Measurements from ENCODE around the gene RPS18. TPM values are rescaled to one million over a fixed set of nuclear protein-coding genes. Genes with fewer than 3 reads are reported as not detected.

RPS18 gene
- total and polyA plus RNA-seq, 2 of the 4 experiments (the other 2 are of a cell fraction) = 6,577 to 8,417 TPM

- Histone ChIP-seq H3K4ac (ENCODE audit: low read depth, low read length) (0 out of 2 replicates have a peak overlapping the region, but pooled peaks have one; percentile 39), H3K56ac (ENCODE audit: extremely low read depth, insufficient read depth, low read length) (no peak overlapping the region), H3K9ac (ENCODE audit: low read depth, low read length) (no peak overlapping the region), H4K5ac (ENCODE audit: low read depth, low read length) (no peak overlapping the region), H2AFZ (replicated peaks; ENCODE audit: low read length, poor library complexity) (no peak overlapping the region), H3K36me3 (ENCODE audit: control insufficient read depth, insufficient read depth, low read length) (peaks cover 24% of the 10 kb centered on the region), H3K9me1 (ENCODE audit: insufficient read depth, low read length) (no peaks in the 10 kb centered on the region), H4K91ac (ENCODE audit: insufficient read depth, low read depth, low read length) (no peak overlapping the region), H3K79me1 (ENCODE audit: low read depth in 1 of 2, low read length in 2 of 2) (peaks cover 15 to 33% of the 10 kb centered on the region in 2 experiments; a peak in 3 of 4 replicates), H2BK120ac (ENCODE audit: low read depth, low read length) (no peak overlapping the region), H3K4me2 (ENCODE audit: low read depth, low read length) (no peak overlapping the region; the same call in 1 of the 2 replicates), H2BK20ac (ENCODE audit: low read depth, low read length) (no peak overlapping the region), H3K4me3 (ENCODE audit: insufficient read depth, low read depth, low read length) (no peak overlapping the region), H3K18ac (ENCODE audit: low read depth, low read length) (no peak overlapping the region), H3K9me3 (ENCODE audit: control insufficient read depth, insufficient read depth, low read length) (no peaks in the 10 kb centered on the region), H3K23ac (ENCODE audit: low read depth, low read length) (no peak overlapping the region), H3K27me3 (ENCODE audit: control insufficient read depth, insufficient read depth, low read length) (no peaks in the 10 kb centered on the region), H3K14ac (replicated peaks; ENCODE audit: low read depth, low read length) (no peak overlapping the region), H3K4me1 (ENCODE audit: control insufficient read depth, insufficient read depth, low read length) (no peaks in the 10 kb centered on the region), H2BK15ac (ENCODE audit: low read depth, low read length) (no peak overlapping the region), H4K8ac (ENCODE audit: low read depth in 2 of 2, low read length in 2 of 2) (no peak overlapping the region), H4K20me1 (ENCODE audit: insufficient read depth, low read length) (peaks cover 9% of the 10 kb centered on the region), H2AK5ac (ENCODE audit: low read depth, low read length) (peak overlapping the region; percentile 11), H3K27ac (ENCODE audit: insufficient read depth, low read length) (no peak overlapping the region), H2BK5ac (ENCODE audit: low read depth, low read length, poor library complexity, severe bottlenecking) (no peak overlapping the region), H2AK9ac (replicated peaks; ENCODE audit: low read depth, low read length, poor library complexity) (peak overlapping the region; percentile 80)
- dilution Hi-C loops (cut with HindIII; ENCODE audit: low sequenced_read_pairs, unreplicated experiment) = no loop called here
- ChIA-PET POLR2A (ENCODE audit: unreplicated experiment) (no interaction called here), CTCF (interaction anchor here (0.6 to 2.0 kb wide), 2 partner anchors 20 to 46 kb away, joined by 3 to 5 read pairs; partner anchors contain the start of gene B3GALT4)
- DNase-seq = no peak
- no CpG with 5 or more reads among the region's 12 CpGs for WGBS, 2 experiments (ENCODE audit: extremely low coverage in 2 of 2, insufficient read length in 1 of 2)
- ATAC-seq (ENCODE audit: low read depth) = no peak
- BruUV-seq (replicated peaks) = no TSS peak
- TF ChIP-seq NFE2L2 (IDR thresholded peaks at IDR 0.05; ENCODE audit: low read depth, low read length) (no peak), MXI1 (IDR thresholded peaks at IDR 0.05; ENCODE audit: borderline replicate concordance, low read depth, low read length) (no peak), POLR2A (IDR thresholded peaks at IDR 0.05; ENCODE audit: low read depth, low read length) (no peak), MAZ (IDR thresholded peaks at IDR 0.05; ENCODE audit: borderline replicate concordance, low read depth, low read length) (no peak), SMC3 (IDR thresholded peaks at IDR 0.05; ENCODE audit: low read depth, low read length) (no peak), RAD21 (IDR thresholded peaks at IDR 0.05; ENCODE audit: low read length) (no peak), CTCF (conservative IDR thresholded peaks at IDR 0.05; ENCODE audit: low read depth, low read length) (no peak), BHLHE40 (IDR thresholded peaks at IDR 0.05; ENCODE audit: low read depth, low read length) (no peak)
- in situ Hi-C loops (cut with MboI; ENCODE audit: low sequenced_read_pairs) = no loop called here
- intact Hi-C loops (cut with micrococcal nuclease) = loop anchor here (5.0 kb wide), 1 partner anchor 120 kb away; the partner anchor contains the start of gene CUTA
These were observed 25.0 kb downstream of the RPS18 start for GRCh38 chr6:33296797-33297405.
